Natural killer cell (primary cell): ENCODE data around the gene GPRC5D. TPM values are rescaled to one million over a fixed set of nuclear protein-coding genes. Genes with fewer than 3 reads are reported as not detected.

Experiments
- ATAC-seq, 3 donors: fragments of 150-1000 bp in 2 of 3; fragments of 200-7000 bp in 1 of 3; cut with Tn5 transposase; 1 replicate in 1 of 3; 2 replicates in 2 of 3; pipeline ENCODE4 v1.10.0; 2021; ENCODE audit warnings: mild to moderate bottlenecking in 2 of 3, moderate library complexity in 2 of 3
- DNase-seq, 2 donors: peaks; one replicate each; pipeline versions ENCODE4 v3.0.0 to v3.0.0-alpha.2; 2013 to 2021; ENCODE audit warnings: mixed read lengths in 1 of 2
- H3K27ac ChIP-seq: one replicate; pipeline ENCODE4 v1.5.1; 2013; ENCODE audit warnings: mild to moderate bottlenecking, low read length
- H3K27me3 ChIP-seq: one replicate; pipeline ENCODE4 v1.6.1; 2013; ENCODE audit warnings: low read length; ENCODE audit not compliant: control insufficient read depth, insufficient read depth
- H3K36me3 ChIP-seq: one replicate; pipeline ENCODE4 v1.6.1; 2013; ENCODE audit warnings: low read length; ENCODE audit not compliant: control insufficient read depth, insufficient read depth
- H3K4me1 ChIP-seq: one replicate; pipeline ENCODE4 v1.6.1; 2013; ENCODE audit warnings: low read length; ENCODE audit not compliant: control insufficient read depth, insufficient read depth
- H3K4me3 ChIP-seq: one replicate; pipeline ENCODE4 v1.5.1; 2013; ENCODE audit warnings: low read length
- H3K9me3 ChIP-seq: one replicate; pipeline ENCODE4 v1.6.1; 2013; ENCODE audit warnings: low read length; ENCODE audit not compliant: control insufficient read depth, insufficient read depth
- H3K27ac Mint-ChIP-seq, 2 donors: one replicate each; pipeline ENCODE4 v1.8.0; 2022; ENCODE audit warnings: mild to moderate bottlenecking in 2 of 2, mixed read lengths in 2 of 2, moderate library complexity in 1 of 2
- H3K27me3 Mint-ChIP-seq, 2 donors: one replicate each; pipeline ENCODE4 v1.8.0; 2022; ENCODE audit warnings: low read depth in 2 of 2, mixed read lengths in 2 of 2
- H3K36me3 Mint-ChIP-seq: one replicate; pipeline ENCODE4 v1.8.0; 2022; ENCODE audit warnings: mixed read lengths
- H3K4me1 Mint-ChIP-seq, 2 donors: one replicate each; pipeline ENCODE4 v1.8.0; 2022; ENCODE audit warnings: mixed read lengths in 2 of 2
- H3K4me3 Mint-ChIP-seq: one replicate; pipeline ENCODE4 v1.8.0; 2022; ENCODE audit warnings: mild to moderate bottlenecking, moderate library complexity, mixed read lengths
- H3K9me3 Mint-ChIP-seq, 2 donors: one replicate each; pipeline ENCODE4 v1.8.0; 2022; ENCODE audit warnings: mixed read lengths in 2 of 2
- CTCF ChIP-seq: fragments of 200-600 bp; IDR thresholded peaks from one replicate; pipeline ENCODE4 v1.8.0; 2022; ENCODE audit warnings: antibody characterized with exemption
- WGBS: methylation state at CpG from one replicate; pipeline ENCODE4 v1.1.7; 2013; ENCODE audit warnings: missing lambda C conversion rate; ENCODE audit not compliant: insufficient coverage; 5-methylcytosine and 5-hydroxymethylcytosine counted together
- intact Hi-C: fragments of 100-400 bp; cut with micrococcal nuclease; formaldehyde crosslinking; loops from one replicate; pipeline ENCODE4 v1.14.2; 2022
- total RNA-seq, 4 donors: library from RNA; stranded (reverse); fragments of 120-200 nt in 1 of 4; gene quantifications; one replicate each; pipeline versions ENCODE4 v1.2.3 to v1.2.4, GENCODE V29; 2013 to 2022

The GPRC5D gene
- total RNA-seq, 3 donors from 2014 or later (not counting 1 experiment from before 2014, with no cell fraction given) = 5.5 TPM; not detected in 2

GRCh38 chr12:12947902-12948301 is 4.1 kb downstream of the GPRC5D start:
- TF ChIP-seq CTCF = no peak
- no peak for ATAC-seq

GRCh38 chr12:12946686-12947355 is 5.1 kb downstream of the GPRC5D start:
- intact Hi-C loops = no loop called here
- Histone ChIP-seq H3K27ac (no peak overlapping the region), H3K27me3 (no peaks in the 10 kb centered on the region), H3K9me3 (no peaks in the 10 kb centered on the region), H3K4me1 (no peaks in the 10 kb centered on the region), H3K36me3 (no peaks in the 10 kb centered on the region), H3K4me3 (no peak overlapping the region)
- DNase-seq (no peak), ATAC-seq (no peak)
- H3K4me1 Mint-ChIP-seq = no peaks in the 10 kb centered on the region
- no peaks in the 10 kb centered on the region for H3K36me3 Mint-ChIP-seq
- TF ChIP-seq CTCF = no peak
- no peak overlapping the region for H3K27ac Mint-ChIP-seq
- 80% methylated on average over 5 of the region's 7 CpGs for WGBS
- no peaks in the 10 kb centered on the region for H3K9me3 Mint-ChIP-seq
- H3K27me3 Mint-ChIP-seq = peaks cover 10 to 12% of the 10 kb centered on the region in 2 donors
- no peak overlapping the region for H3K4me3 Mint-ChIP-seq

More at GRCh38 chr12:12947902-12948301, 4.1 kb downstream of the GPRC5D start:
- H3K27me3 ChIP-seq = no peaks in the 10 kb centered on the region
- no peaks in the 10 kb centered on the region for H3K4me1 Mint-ChIP-seq
- DNase-seq = no peak
- intact Hi-C loops = no loop called here
- H3K4me1 ChIP-seq = no peaks in the 10 kb centered on the region
- 92% methylated on average over 4 of the region's 4 CpGs for WGBS
- no peak overlapping the region for H3K27ac ChIP-seq
- H3K27ac Mint-ChIP-seq = no peak overlapping the region
- no peaks in the 10 kb centered on the region for H3K36me3 ChIP-seq
- peaks cover 10 to 12% of the 10 kb centered on the region in 2 donors for H3K27me3 Mint-ChIP-seq
- no peaks in the 10 kb centered on the region for H3K9me3 Mint-ChIP-seq
- H3K9me3 ChIP-seq = no peaks in the 10 kb centered on the region
- no peak overlapping the region for H3K4me3 Mint-ChIP-seq
- H3K36me3 Mint-ChIP-seq = no peaks in the 10 kb centered on the region
- H3K4me3 ChIP-seq = no peak overlapping the region

GRCh38 chr12:12945591-12945990 is 6.4 kb downstream of the GPRC5D start:
- Histone ChIP-seq H3K27ac (no peak overlapping the region), H3K27me3 (no peaks in the 10 kb centered on the region), H3K4me1 (no peaks in the 10 kb centered on the region), H3K36me3 (no peaks in the 10 kb centered on the region), H3K4me3 (no peak overlapping the region), H3K9me3 (no peaks in the 10 kb centered on the region)
- Mint-ChIP-seq H3K27ac (no peak overlapping the region), H3K27me3 (peaks cover 10 to 12% of the 10 kb centered on the region in 2 donors), H3K4me3 (no peak overlapping the region), H3K36me3 (no peaks in the 10 kb centered on the region), H3K9me3 (no peaks in the 10 kb centered on the region), H3K4me1 (no peaks in the 10 kb centered on the region)
- TF ChIP-seq CTCF = no peak
- DNase-seq (no peak), ATAC-seq (no peak)
- intact Hi-C loops = no loop called here
